Karpas-422 (cell line): ENCODE data around the gene RRP7A. TPM values are rescaled to one million over a fixed set of nuclear protein-coding genes. Genes with fewer than 3 reads are reported as not detected.
"Not testable (repeated sequence)": the region's sequence is repeated elsewhere in the genome, so short reads cannot be mapped to it uniquely, and the experiment has no call there.

Experiments used
- DNase-seq: peaks from one replicate; pipeline ENCODE4 v3.0.0-alpha.2; 2015
- H2AFZ ChIP-seq: fragments of 200-600 bp; sonication (generic); 2 replicates; pipeline ENCODE4 v1.6.1; 2014; ENCODE audit warnings: antibody characterized with exemption, low read length, mixed read lengths
- H3K27ac ChIP-seq: fragments of 200-600 bp; sonication (generic); 2 replicates; pipeline ENCODE4 v1.5.1; 2014; ENCODE audit warnings: mild to moderate bottlenecking, low read length, moderate library complexity
- H3K27me3 ChIP-seq: fragments of 200-600 bp; sonication (generic); 2 replicates; pipeline ENCODE4 v1.6.1; 2014; ENCODE audit warnings: low read length, mixed read lengths
- H3K36me3 ChIP-seq: fragments of 200-600 bp; sonication (generic); 2 replicates; pipeline ENCODE4 v1.6.1; 2014; ENCODE audit warnings: low read length, mixed read lengths; ENCODE audit not compliant: insufficient read depth
- H3K4me1 ChIP-seq: fragments of 200-600 bp; sonication (generic); 2 replicates; pipeline ENCODE4 v1.6.1; 2014; ENCODE audit warnings: mild to moderate bottlenecking, low read length, mixed read lengths
- H3K4me2 ChIP-seq: fragments of 200-600 bp; sonication (generic); 2 replicates; pipeline ENCODE4 v1.6.1; 2014; ENCODE audit warnings: low read length, low read depth, mild to moderate bottlenecking; ENCODE audit not compliant: poor library complexity, severe bottlenecking
- H3K4me3 ChIP-seq: fragments of 200-600 bp; sonication (generic); 2 replicates; pipeline ENCODE4 v1.5.1; 2014; ENCODE audit warnings: mild to moderate bottlenecking, antibody characterized with exemption, low read length, mixed read lengths
- H3K79me2 ChIP-seq: fragments of 200-600 bp; sonication (generic); 2 replicates; pipeline ENCODE4 v1.6.1; 2014; ENCODE audit warnings: mild to moderate bottlenecking, low read length, mixed read lengths
- H3K9ac ChIP-seq: fragments of 200-600 bp; sonication (generic); 2 replicates; pipeline ENCODE4 v1.6.0; 2014; ENCODE audit warnings: low read length
- H3K9me2 ChIP-seq: fragments of 200-600 bp; sonication (generic), shearing (Covaris generic); replicated peaks from 2 replicates; pipeline ENCODE4 v1.6.0; 2014; ENCODE audit warnings: mild to moderate bottlenecking, low read length, moderate library complexity; ENCODE audit not compliant: insufficient read depth
- H3K9me3 ChIP-seq: fragments of 300-700, 200-600 bp; sonication (generic); 2 replicates; pipeline ENCODE4 v1.6.1; 2014; ENCODE audit warnings: low read length, mixed read lengths
- H4K20me1 ChIP-seq: fragments of 200-600 bp; sonication (generic); 2 replicates; pipeline ENCODE4 v1.6.1; 2014; ENCODE audit warnings: mild to moderate bottlenecking, antibody characterized with exemption, low read length, low read depth; ENCODE audit not compliant: insufficient read depth
- total RNA-seq: library from RNA; depleted of rRNA; stranded (reverse); fragments of >200 nt; shearing (Covaris generic); gene quantifications from 2 replicates; pipeline ENCODE4 v1.2.3, GENCODE V29; 2014; ENCODE audit warnings: low replicate concordance

The RRP7A gene
- total RNA-seq, 1 experiment from 2014 or later, result 19.2 TPM

- DNase-seq, result peak; percentile 77
- Histone ChIP-seq H3K27ac (no peak overlapping the region), H3K4me2 (no peak overlapping the region)
Measured at GRCh38 chr22:42560781-42561180, 41.2 kb upstream of the RRP7A start.

GRCh38 chr22:42560381-42560780 is 40.8 kb upstream of the RRP7A start:
- H3K27ac ChIP-seq, result no peak overlapping the region
- no peak overlapping the region for H3K4me2 ChIP-seq
- no peak overlapping the region for H3K9ac ChIP-seq
- no peak for DNase-seq
- H3K4me1 ChIP-seq, result peaks cover 13% of the 10 kb centered on the region
- no peaks in the 10 kb centered on the region; the same call in 1 of the 2 replicates for H4K20me1 ChIP-seq
- no peaks in the 10 kb centered on the region for H3K27me3 ChIP-seq
- H3K79me2 ChIP-seq, result no peaks in the 10 kb centered on the region
- H3K9me2 ChIP-seq, result no peaks in the 10 kb centered on the region
- no peak overlapping the region for H2AFZ ChIP-seq
- no peaks in the 10 kb centered on the region for H3K9me3 ChIP-seq
- H3K4me3 ChIP-seq, result no peak overlapping the region
- H3K36me3 ChIP-seq, result no peaks in the 10 kb centered on the region

More at GRCh38 chr22:42560781-42561180, 41.2 kb upstream of the RRP7A start:
- Histone ChIP-seq H2AFZ (no peak overlapping the region), H3K4me3 (no peak overlapping the region), H4K20me1 (no peaks in the 10 kb centered on the region; the same call in 1 of the 2 replicates), H3K9ac (no peak overlapping the region), H3K9me2 (no peaks in the 10 kb centered on the region), H3K9me3 (no peaks in the 10 kb centered on the region), H3K36me3 (no peaks in the 10 kb centered on the region), H3K27me3 (no peaks in the 10 kb centered on the region), H3K79me2 (no peaks in the 10 kb centered on the region), H3K4me1 (peaks cover 13% of the 10 kb centered on the region)

- no peak within 1 kb of the TSS for H3K27ac ChIP-seq
- no peaks in the 10 kb centered on the region for H3K9me3 ChIP-seq
- no peaks in the 10 kb centered on the region for H3K79me2 ChIP-seq
- H3K4me1 ChIP-seq, result peaks cover 25% of the 10 kb centered on the region
- H3K9me2 ChIP-seq, result no peaks in the 10 kb centered on the region
- H2AFZ ChIP-seq, result peak within 1 kb of the TSS; percentile 23; the same call in 1 of the 2 replicates
- no peaks in the 10 kb centered on the region for H3K36me3 ChIP-seq
- H3K4me2 ChIP-seq, result peak within 1 kb of the TSS; percentile 70
- H3K27me3 ChIP-seq, result no peaks in the 10 kb centered on the region
- peak; percentile 86 for DNase-seq
- H4K20me1 ChIP-seq, result no peaks in the 10 kb centered on the region
- H3K4me3 ChIP-seq, result peak within 1 kb of the TSS; percentile 63; the same call in 1 of the 2 replicates
- H3K9ac ChIP-seq, result peak within 1 kb of the TSS; percentile 51
Measured at GRCh38 chr22:42553475-42554361, 34.1 kb upstream of the RRP7A start, which contains the start of gene SERHL2. Gene SERHL2, plus strand, starts transcription at chr22:42553956. Its CDS starts 65 bp downstream, at chr22:42554021.

- not testable (repeated sequence) for H3K79me2 ChIP-seq, H3K9me3 ChIP-seq, H3K27me3 ChIP-seq, H2AFZ ChIP-seq, H3K9me2 ChIP-seq, H3K4me3 ChIP-seq, H3K36me3 ChIP-seq, H4K20me1 ChIP-seq, DNase-seq, H3K9ac ChIP-seq
- Histone ChIP-seq H3K27ac (peak overlapping the region; percentile 91; the same call in 1 of the 2 replicates), H3K4me1 (peaks cover 25% of the 10 kb centered on the region), H3K4me2 (peak overlapping the region; percentile 57)
Measured at GRCh38 chr22:42552294-42552647, 32.7 kb upstream of the RRP7A start.

- Histone ChIP-seq H3K9ac (no peak overlapping the region), H3K4me2 (no peak overlapping the region), H3K27me3 (no peaks in the 10 kb centered on the region), H4K20me1 (no peaks in the 10 kb centered on the region), H2AFZ (no peak overlapping the region), H3K27ac (no peak overlapping the region), H3K79me2 (no peaks in the 10 kb centered on the region), H3K4me3 (no peak overlapping the region), H3K36me3 (no peaks in the 10 kb centered on the region), H3K9me2 (no peaks in the 10 kb centered on the region), H3K9me3 (no peaks in the 10 kb centered on the region), H3K4me1 (peaks cover 25% of the 10 kb centered on the region)
- no peak for DNase-seq
Measured at GRCh38 chr22:42549331-42550060, 29.9 kb upstream of the RRP7A start.

- H3K9ac ChIP-seq, result no peak overlapping the region
- H3K36me3 ChIP-seq, result no peaks in the 10 kb centered on the region
- H4K20me1 ChIP-seq, result no peaks in the 10 kb centered on the region
- peaks cover 19% of the 10 kb centered on the region for H3K4me1 ChIP-seq
- H3K4me2 ChIP-seq, result no peak overlapping the region
- H3K79me2 ChIP-seq, result no peaks in the 10 kb centered on the region
- no peak overlapping the region for H3K4me3 ChIP-seq
- H3K27ac ChIP-seq, result no peak overlapping the region
- H3K27me3 ChIP-seq, result no peaks in the 10 kb centered on the region
- H2AFZ ChIP-seq, result no peak overlapping the region
- no peaks in the 10 kb centered on the region for H3K9me3 ChIP-seq
- no peak for DNase-seq
- no peaks in the 10 kb centered on the region for H3K9me2 ChIP-seq
Measured at GRCh38 chr22:42548597-42549330, 29.2 kb upstream of the RRP7A start.

GRCh38 chr22:42548126-42548525 is 28.5 kb upstream of the RRP7A start:
- not testable (repeated sequence) for H3K27ac ChIP-seq, H3K9me2 ChIP-seq, H3K9ac ChIP-seq, H3K4me2 ChIP-seq, H3K79me2 ChIP-seq, H4K20me1 ChIP-seq, H3K27me3 ChIP-seq, H3K36me3 ChIP-seq, H3K4me3 ChIP-seq, H3K9me3 ChIP-seq, H2AFZ ChIP-seq
- DNase-seq, result peak; percentile 27
- peaks cover 14% of the 10 kb centered on the region for H3K4me1 ChIP-seq

GRCh38 chr22:42547562-42547961 is 28.0 kb upstream of the RRP7A start:
- H3K9me2 ChIP-seq, result no peaks in the 10 kb centered on the region
- no peak overlapping the region for H3K9ac ChIP-seq
- no peak overlapping the region for H2AFZ ChIP-seq
- no peaks in the 10 kb centered on the region for H3K79me2 ChIP-seq
- no peak for DNase-seq
- H3K9me3 ChIP-seq, result no peaks in the 10 kb centered on the region
- peaks cover 14% of the 10 kb centered on the region for H3K4me1 ChIP-seq
- H3K4me3 ChIP-seq, result no peak overlapping the region
- H3K36me3 ChIP-seq, result no peaks in the 10 kb centered on the region
- H4K20me1 ChIP-seq, result no peaks in the 10 kb centered on the region
- no peaks in the 10 kb centered on the region for H3K27me3 ChIP-seq
- no peak overlapping the region for H3K27ac ChIP-seq
- no peak overlapping the region for H3K4me2 ChIP-seq
